ENCODE data around the gene NIT1. TPM values are rescaled to one million over a fixed set of nuclear protein-coding genes. Genes with fewer than 3 reads are reported as not detected.

NIT1 gene
- total and polyA plus RNA-seq, 2 of the 13 experiments (the other 11 are each of a cell fraction or from before 2014, with no cell fraction given), result 22.7 to 31.0 TPM

- TF ChIP-seq HINFP (CRISPR knock-in tag; IDR thresholded peaks at IDR 0.05; ENCODE audit: low read depth) (no peak), ZNF609 (CRISPR knock-in tag; IDR thresholded peaks at IDR 0.05; ENCODE audit: borderline replicate concordance) (no peak), ZNF768 (CRISPR knock-in tag; IDR thresholded peaks at IDR 0.05) (0 out of 2 replicates have a peak, but pooled peaks have one; percentile 0), SAP130 (CRISPR knock-in tag; IDR thresholded peaks at IDR 0.05; ENCODE audit: low read depth) (no peak), NFKB2 (CRISPR knock-in tag; IDR thresholded peaks at IDR 0.05; ENCODE audit: borderline replicate concordance) (0 out of 2 replicates have a peak, but pooled peaks have one; percentile 20), ZNF704 (CRISPR knock-in tag; IDR thresholded peaks at IDR 0.05; ENCODE audit: borderline replicate concordance) (0 out of 2 replicates have a peak, but pooled peaks have one; percentile 9), HES4 (CRISPR knock-in tag; IDR thresholded peaks at IDR 0.05; ENCODE audit: borderline replicate concordance) (0 out of 2 replicates have a peak, but pooled peaks have one; percentile 11), ZNF687 (CRISPR knock-in tag; IDR thresholded peaks at IDR 0.05) (peak; percentile 50), ARNT2 (CRISPR knock-in tag; IDR thresholded peaks at IDR 0.05; ENCODE audit: low read depth) (0 out of 2 replicates have a peak, but pooled peaks have one; percentile 29)
- TF ChIP-seq, protein P1, sequence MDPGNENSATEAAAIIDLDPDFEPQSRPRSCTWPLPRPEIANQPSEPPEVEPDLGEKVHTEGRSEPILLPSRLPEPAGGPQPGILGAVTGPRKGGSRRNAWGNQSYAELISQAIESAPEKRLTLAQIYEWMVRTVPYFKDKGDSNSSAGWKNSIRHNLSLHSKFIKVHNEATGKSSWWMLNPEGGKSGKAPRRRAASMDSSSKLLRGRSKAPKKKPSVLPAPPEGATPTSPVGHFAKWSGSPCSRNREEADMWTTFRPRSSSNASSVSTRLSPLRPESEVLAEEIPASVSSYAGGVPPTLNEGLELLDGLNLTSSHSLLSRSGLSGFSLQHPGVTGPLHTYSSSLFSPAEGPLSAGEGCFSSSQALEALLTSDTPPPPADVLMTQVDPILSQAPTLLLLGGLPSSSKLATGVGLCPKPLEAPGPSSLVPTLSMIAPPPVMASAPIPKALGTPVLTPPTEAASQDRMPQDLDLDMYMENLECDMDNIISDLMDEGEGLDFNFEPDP (CRISPR knock-in tag; conservative IDR thresholded peaks at IDR 0.05), result 0 out of 2 replicates have a peak, but pooled peaks have one; percentile 17
Measured at GRCh38 chr1:161166669-161167548, 49.0 kb downstream of the NIT1 start (continued).
